B cell (primary cell): ENCODE data around the gene PSRC1.

Experiments used
- CTCF ChIP-seq: fragments of 200-600 bp; IDR thresholded peaks from one replicate; pipeline ENCODE4 v1.8.0; 2022; ENCODE audit warnings: antibody characterized with exemption, mild to moderate bottlenecking
- EZH2 ChIP-seq: IDR thresholded peaks from 2 replicates; pipeline ENCODE4 v1.6.1; 2012; ENCODE audit warnings: borderline replicate concordance, low read depth, mild to moderate bottlenecking, moderate library complexity, low read length; ENCODE audit not compliant: insufficient read depth, poor library complexity, severe bottlenecking

- TF ChIP-seq CTCF (no peak), EZH2 (no peak)
Observed at GRCh38 chr1:109331113-109331512, 48.2 kb upstream of the PSRC1 start.
